Measurements from ENCODE around the gene NAIF1. TPM values are rescaled to one million over a fixed set of nuclear protein-coding genes. Genes with fewer than 3 reads are reported as not detected.
"Not testable (repeated sequence)": the region's sequence is repeated elsewhere in the genome, so short reads cannot be mapped to it uniquely, and the experiment has no call there.

The NAIF1 gene
- total and polyA plus RNA-seq, 5 donors from 2014 or later: 7.8 to 16.8 (median 12.9) TPM

- DNase-seq (no peak), ATAC-seq (ENCODE audit: low read depth in 2 of 2) (no peak)
- H3K4me1 ChIP-seq (ENCODE audit: control insufficient read depth, insufficient read depth, low read length, poor library complexity, severe bottlenecking): no peaks in the 10 kb centered on the region
- H3K36me3 ChIP-seq (ENCODE audit: control insufficient read depth, insufficient read depth, low read length): no peaks in the 10 kb centered on the region
- H3K4me3 Mint-ChIP-seq: no peak overlapping the region
- H3K27me3 Mint-ChIP-seq: no peaks in the 10 kb centered on the region
- no peaks in the 10 kb centered on the region for H3K36me3 Mint-ChIP-seq
- H3K4me1 Mint-ChIP-seq: peaks cover 0 to 2% (median under 1%) of the 10 kb centered on the region in 4 donors
- no peak overlapping the region for H3K4me3 ChIP-seq (ENCODE audit: low read depth, low read length)
- no peaks in the 10 kb centered on the region for H3K27me3 ChIP-seq (ENCODE audit: control insufficient read depth, insufficient read depth, low read length)
- no peak overlapping the region for H3K27ac Mint-ChIP-seq
- H3K9me3 Mint-ChIP-seq: peaks cover 0 to 1% (median 0%) of the 10 kb centered on the region in 7 donors
- H3K27ac ChIP-seq (ENCODE audit: insufficient read depth, low read length, poor library complexity, severe bottlenecking): no peak overlapping the region
- H3K9me3 ChIP-seq (ENCODE audit: control insufficient read depth in 2 of 2, low read length in 2 of 2): no peaks in the 10 kb centered on the region
Measured at GRCh38 chr9:128049843-128050242, 17.3 kb downstream of the NAIF1 start.

- peak in 1 of 2 donors; percentile 60 for ATAC-seq (ENCODE audit: low read depth in 2 of 2)
- no peaks in the 10 kb centered on the region for H3K27me3 ChIP-seq (ENCODE audit: control insufficient read depth, insufficient read depth, low read length)
- H3K27ac ChIP-seq (ENCODE audit: insufficient read depth, low read length, poor library complexity, severe bottlenecking): no peak overlapping the region
- Mint-ChIP-seq H3K4me1 (peaks cover 0 to 2% (median 0%) of the 10 kb centered on the region in 4 donors), H3K4me3 (no peak overlapping the region), H3K9me3 (peaks cover 0 to 1% (median 0%) of the 10 kb centered on the region in 7 donors), H3K36me3 (no peaks in the 10 kb centered on the region), H3K27ac (peak overlapping the region in 1 of 3 donors; percentile 20), H3K27me3 (no peaks in the 10 kb centered on the region)
- no peak overlapping the region for H3K4me3 ChIP-seq (ENCODE audit: low read depth, low read length)
- no peaks in the 10 kb centered on the region for H3K9me3 ChIP-seq (ENCODE audit: control insufficient read depth in 2 of 2, low read length in 2 of 2)
- no peaks in the 10 kb centered on the region for H3K4me1 ChIP-seq (ENCODE audit: control insufficient read depth, insufficient read depth, low read length, poor library complexity, severe bottlenecking)
- DNase-seq: no peak
- no peaks in the 10 kb centered on the region for H3K36me3 ChIP-seq (ENCODE audit: control insufficient read depth, insufficient read depth, low read length)
Measured at GRCh38 chr9:128048663-128049062, 18.5 kb downstream of the NAIF1 start.

DNA sequence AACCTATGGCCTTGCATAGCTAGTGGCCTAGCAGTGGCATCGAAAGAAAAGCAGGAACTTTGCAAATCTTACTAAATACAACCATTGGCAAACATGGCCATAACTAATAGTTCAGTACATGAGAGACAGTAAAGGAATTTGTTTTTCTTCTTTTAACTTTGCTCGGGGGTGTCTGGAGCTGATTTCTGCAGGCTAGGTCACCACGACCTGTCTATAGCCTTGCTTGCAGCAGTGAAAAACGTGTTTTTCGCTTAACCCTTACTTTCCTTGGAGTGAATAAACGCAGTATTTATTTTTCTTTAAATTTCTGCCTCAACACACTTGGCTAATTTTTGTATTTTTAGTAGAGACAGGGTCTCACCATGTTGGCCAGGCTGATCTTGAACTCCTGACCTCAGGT is 19.9 kb downstream of the NAIF1 start:
- Mint-ChIP-seq H3K9me3 (peaks cover 0 to 1% (median 0%) of the 10 kb centered on the region in 7 donors), H3K27me3 (no peaks in the 10 kb centered on the region), H3K4me1 (peaks cover 0 to 2% (median 0%) of the 10 kb centered on the region in 4 donors), H3K4me3 (no peak overlapping the region), H3K27ac (no peak overlapping the region), H3K36me3 (no peaks in the 10 kb centered on the region)
- no peak for ATAC-seq (ENCODE audit: low read depth in 2 of 2)
- no peaks in the 10 kb centered on the region for H3K27me3 ChIP-seq (ENCODE audit: control insufficient read depth, insufficient read depth, low read length)
- H3K9me3 ChIP-seq (ENCODE audit: control insufficient read depth in 2 of 2, low read length in 2 of 2): no peaks in the 10 kb centered on the region
- no peaks in the 10 kb centered on the region for H3K4me1 ChIP-seq (ENCODE audit: control insufficient read depth, insufficient read depth, low read length, poor library complexity, severe bottlenecking)
- DNase-seq: no peak
- no peaks in the 10 kb centered on the region for H3K36me3 ChIP-seq (ENCODE audit: control insufficient read depth, insufficient read depth, low read length)
- H3K4me3 ChIP-seq (ENCODE audit: low read depth, low read length): no peak overlapping the region
- no peak overlapping the region for H3K27ac ChIP-seq (ENCODE audit: insufficient read depth, low read length, poor library complexity, severe bottlenecking)

- no peaks in the 10 kb centered on the region for H3K36me3 Mint-ChIP-seq
- no peak for DNase-seq
- H3K4me3 Mint-ChIP-seq: no peak overlapping the region
- Histone ChIP-seq H3K36me3 (ENCODE audit: control insufficient read depth, insufficient read depth, low read length) (no peaks in the 10 kb centered on the region), H3K4me1 (ENCODE audit: control insufficient read depth, insufficient read depth, low read length, poor library complexity, severe bottlenecking) (no peaks in the 10 kb centered on the region), H3K4me3 (ENCODE audit: low read depth, low read length) (no peak overlapping the region), H3K27ac (ENCODE audit: insufficient read depth, low read length, poor library complexity, severe bottlenecking) (no peak overlapping the region), H3K9me3 (ENCODE audit: control insufficient read depth in 2 of 2, low read length in 2 of 2) (no peaks in the 10 kb centered on the region), H3K27me3 (ENCODE audit: control insufficient read depth, insufficient read depth, low read length) (no peaks in the 10 kb centered on the region)
- peaks cover 0 to 1% (median 0%) of the 10 kb centered on the region in 7 donors for H3K9me3 Mint-ChIP-seq
- no peak for ATAC-seq (ENCODE audit: low read depth in 2 of 2)
- H3K27ac Mint-ChIP-seq: no peak overlapping the region
- peaks cover 0 to 3% (median 1%) of the 10 kb centered on the region in 4 donors for H3K4me1 Mint-ChIP-seq
- H3K27me3 Mint-ChIP-seq: no peaks in the 10 kb centered on the region
Measured at GRCh38 chr9:128045831-128046230, 21.3 kb downstream of the NAIF1 start.

DNA sequence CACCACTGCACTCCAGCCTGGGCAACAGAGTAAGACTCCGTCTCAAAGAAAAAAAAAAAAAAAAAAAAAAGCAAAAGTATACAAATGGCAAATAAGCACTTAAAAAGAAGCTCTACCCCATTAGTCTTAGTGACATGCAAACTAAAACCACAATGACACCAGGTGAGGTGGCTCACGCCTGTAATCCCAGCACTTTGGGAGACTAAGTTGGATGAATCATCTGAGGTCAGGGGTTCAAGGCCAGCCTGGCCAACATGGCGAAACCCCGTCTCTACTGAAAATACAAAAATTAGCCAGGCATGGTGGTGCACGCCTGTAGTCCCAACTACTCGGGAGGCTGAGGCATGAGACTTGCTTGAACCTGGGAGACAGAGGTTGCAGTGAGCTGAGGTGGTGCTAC is 21.7 kb downstream of the NAIF1 start:
- H3K4me3 ChIP-seq (ENCODE audit: low read depth, low read length); H3K27me3 Mint-ChIP-seq; H3K4me1 Mint-ChIP-seq; H3K36me3 ChIP-seq (ENCODE audit: control insufficient read depth, insufficient read depth, low read length); H3K9me3 Mint-ChIP-seq; H3K4me3 Mint-ChIP-seq; H3K27ac Mint-ChIP-seq; H3K36me3 Mint-ChIP-seq; H3K27me3 ChIP-seq (ENCODE audit: control insufficient read depth, insufficient read depth, low read length); H3K4me1 ChIP-seq (ENCODE audit: control insufficient read depth, insufficient read depth, low read length, poor library complexity, severe bottlenecking); ATAC-seq (ENCODE audit: low read depth in 2 of 2); H3K27ac ChIP-seq (ENCODE audit: insufficient read depth, low read length, poor library complexity, severe bottlenecking); H3K9me3 ChIP-seq (ENCODE audit: control insufficient read depth in 2 of 2, low read length in 2 of 2); DNase-seq: not testable (repeated sequence)

- peak overlapping the region in 1 of 3 donors; percentile 53 for H3K27ac Mint-ChIP-seq
- no peak for DNase-seq
- Histone ChIP-seq H3K27ac (ENCODE audit: insufficient read depth, low read length, poor library complexity, severe bottlenecking) (no peak overlapping the region), H3K9me3 (ENCODE audit: control insufficient read depth in 2 of 2, low read length in 2 of 2) (no peaks in the 10 kb centered on the region), H3K27me3 (ENCODE audit: control insufficient read depth, insufficient read depth, low read length) (no peaks in the 10 kb centered on the region), H3K4me3 (ENCODE audit: low read depth, low read length) (no peak overlapping the region), H3K36me3 (ENCODE audit: control insufficient read depth, insufficient read depth, low read length) (no peaks in the 10 kb centered on the region), H3K4me1 (ENCODE audit: control insufficient read depth, insufficient read depth, low read length, poor library complexity, severe bottlenecking) (no peaks in the 10 kb centered on the region)
- no peak for ATAC-seq (ENCODE audit: low read depth in 2 of 2)
- peaks cover 0 to 2% (median under 1%) of the 10 kb centered on the region in 4 donors for H3K4me1 Mint-ChIP-seq
- H3K27me3 Mint-ChIP-seq: no peaks in the 10 kb centered on the region
- H3K9me3 Mint-ChIP-seq: no peaks in the 10 kb centered on the region
- H3K36me3 Mint-ChIP-seq: no peaks in the 10 kb centered on the region
- no peak overlapping the region for H3K4me3 Mint-ChIP-seq
Measured at GRCh38 chr9:128043467-128043868, 23.7 kb downstream of the NAIF1 start.

DNA sequence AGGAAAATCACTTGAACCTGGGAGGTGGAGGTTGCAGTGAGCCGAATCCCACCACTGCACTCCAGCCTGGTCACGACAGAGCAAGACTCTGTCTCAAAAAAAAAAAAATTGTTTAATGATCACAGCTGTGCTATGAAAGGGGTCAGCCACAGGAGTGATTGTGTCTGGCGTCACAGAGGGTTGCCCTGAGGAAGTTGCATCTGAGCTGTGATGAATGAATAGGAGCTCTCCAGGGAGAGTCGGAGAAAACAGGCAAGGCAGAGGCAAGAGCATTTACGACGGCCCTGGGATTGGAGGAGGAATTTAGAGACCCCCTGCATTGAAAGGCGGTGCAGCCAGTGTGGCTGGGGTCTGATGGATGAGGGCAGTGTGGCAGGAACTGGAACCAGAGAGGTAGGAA is 25.1 kb downstream of the NAIF1 start:
- Histone ChIP-seq H3K4me3 (ENCODE audit: low read depth, low read length) (no peak overlapping the region), H3K4me1 (ENCODE audit: control insufficient read depth, insufficient read depth, low read length, poor library complexity, severe bottlenecking) (no peaks in the 10 kb centered on the region), H3K9me3 (ENCODE audit: control insufficient read depth in 2 of 2, low read length in 2 of 2) (no peaks in the 10 kb centered on the region), H3K27ac (ENCODE audit: insufficient read depth, low read length, poor library complexity, severe bottlenecking) (no peak overlapping the region), H3K27me3 (ENCODE audit: control insufficient read depth, insufficient read depth, low read length) (no peaks in the 10 kb centered on the region), H3K36me3 (ENCODE audit: control insufficient read depth, insufficient read depth, low read length) (no peaks in the 10 kb centered on the region)
- Mint-ChIP-seq H3K27ac (no peak overlapping the region), H3K9me3 (no peaks in the 10 kb centered on the region), H3K4me3 (no peak overlapping the region), H3K27me3 (no peaks in the 10 kb centered on the region), H3K4me1 (peaks cover 0 to 2% (median under 1%) of the 10 kb centered on the region in 4 donors), H3K36me3 (no peaks in the 10 kb centered on the region)
- DNase-seq: no peak
- ATAC-seq (ENCODE audit: low read depth in 2 of 2): no peak

DNA sequence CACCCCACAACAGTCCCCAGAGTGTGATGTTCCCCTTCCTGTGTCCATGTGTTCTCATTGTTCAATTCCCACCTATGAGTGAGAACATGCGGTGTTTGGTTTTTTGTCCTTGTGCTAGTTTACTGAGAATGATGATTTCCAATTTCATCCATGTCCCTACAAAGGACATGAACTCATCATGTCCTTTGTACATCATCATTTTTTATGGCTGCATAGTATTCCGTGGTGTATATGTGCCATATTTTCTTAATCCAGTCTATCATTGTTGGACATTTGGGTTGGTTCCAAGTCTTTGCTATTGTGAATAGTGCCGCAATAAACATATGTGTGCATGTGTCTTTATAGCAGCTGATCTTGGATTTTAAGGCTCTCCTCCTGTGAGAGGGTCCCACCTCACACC is 26.3 kb downstream of the NAIF1 start:
- H3K36me3 Mint-ChIP-seq; H3K36me3 ChIP-seq (ENCODE audit: control insufficient read depth, insufficient read depth, low read length); H3K9me3 ChIP-seq (ENCODE audit: control insufficient read depth in 2 of 2, low read length in 2 of 2); H3K27ac ChIP-seq (ENCODE audit: insufficient read depth, low read length, poor library complexity, severe bottlenecking); ATAC-seq (ENCODE audit: low read depth in 2 of 2); DNase-seq; H3K27me3 ChIP-seq (ENCODE audit: control insufficient read depth, insufficient read depth, low read length); H3K27ac Mint-ChIP-seq; H3K4me1 ChIP-seq (ENCODE audit: control insufficient read depth, insufficient read depth, low read length, poor library complexity, severe bottlenecking); H3K4me3 Mint-ChIP-seq; H3K27me3 Mint-ChIP-seq; H3K4me3 ChIP-seq (ENCODE audit: low read depth, low read length); H3K9me3 Mint-ChIP-seq; H3K4me1 Mint-ChIP-seq: not testable (repeated sequence)
